Kidney epithelial cell (primary cell): ENCODE measurements around the gene RNF217. TPM values are rescaled to one million over a fixed set of nuclear protein-coding genes. Genes with fewer than 3 reads are reported as not detected.

Source experiments
- DNase-seq: peaks from one replicate; pipeline ENCODE4 v3.0.0-alpha.2; 2010; ENCODE audit warnings: low read depth
- H3K27me3 ChIP-seq: 2 replicates; pipeline ENCODE4 v1.6.0; 2011; ENCODE audit warnings: low read length; ENCODE audit not compliant: control insufficient read depth, insufficient read depth
- H3K36me3 ChIP-seq: 2 replicates; pipeline ENCODE4 v1.5.1; 2011; ENCODE audit warnings: low read length; ENCODE audit not compliant: control insufficient read depth, insufficient read depth
- H3K4me3 ChIP-seq: 2 replicates; pipeline ENCODE4 v1.5.1; 2011; ENCODE audit warnings: low read depth, mild to moderate bottlenecking, control low read depth, low read length
- CTCF ChIP-seq: IDR thresholded peaks from 2 replicates; pipeline ENCODE4 v1.5.1; 2011; ENCODE audit warnings: mild to moderate bottlenecking, moderate library complexity, low read length, control low read depth, inconsistent platforms; ENCODE audit not compliant: insufficient read depth, poor library complexity, severe bottlenecking
- total RNA-seq: library from RNA; depleted of rRNA; stranded (reverse); fragments of >200 nt; gene quantifications from 2 replicates; pipeline ENCODE4 v1.2.3, GENCODE V29; 2015

RNF217 gene
- total RNA-seq, 1 donor from 2014 or later = 22.1 TPM

DNA sequence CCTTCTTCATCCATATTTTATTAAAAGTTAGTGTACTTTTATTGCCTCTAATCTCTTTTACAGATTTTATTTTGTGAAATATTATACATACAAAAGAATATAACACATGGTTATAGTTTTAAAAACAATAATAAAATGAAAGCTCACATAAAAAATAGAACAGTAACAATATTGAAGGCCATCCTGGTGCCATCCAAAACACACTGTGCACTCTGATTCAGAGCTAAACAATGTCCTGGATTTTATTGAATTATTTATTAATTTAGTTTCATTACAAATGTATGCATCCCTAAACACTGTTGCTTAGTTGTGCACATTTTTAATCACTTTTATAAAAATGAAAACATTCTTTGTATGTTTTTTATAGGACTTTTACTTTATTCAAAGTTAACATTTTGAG, 32.9 kb downstream of the RNF217 start:
- H3K27me3 ChIP-seq = no peaks in the 10 kb centered on the region
- H3K4me3 ChIP-seq = no peak overlapping the region
- DNase-seq = no peak
- TF ChIP-seq CTCF = no peak
- no peaks in the 10 kb centered on the region for H3K36me3 ChIP-seq

GRCh38 chr6:124995645-124996325, 33.5 kb downstream of the RNF217 start:
- Histone ChIP-seq H3K27me3 (no peaks in the 10 kb centered on the region), H3K4me3 (no peak overlapping the region), H3K36me3 (no peaks in the 10 kb centered on the region)
- TF ChIP-seq CTCF = no peak
- no peak for DNase-seq

GRCh38 chr6:124996411-124996810, 34.2 kb downstream of the RNF217 start:
- no peak for DNase-seq
- H3K27me3 ChIP-seq = no peaks in the 10 kb centered on the region
- H3K4me3 ChIP-seq = no peak overlapping the region

DNA sequence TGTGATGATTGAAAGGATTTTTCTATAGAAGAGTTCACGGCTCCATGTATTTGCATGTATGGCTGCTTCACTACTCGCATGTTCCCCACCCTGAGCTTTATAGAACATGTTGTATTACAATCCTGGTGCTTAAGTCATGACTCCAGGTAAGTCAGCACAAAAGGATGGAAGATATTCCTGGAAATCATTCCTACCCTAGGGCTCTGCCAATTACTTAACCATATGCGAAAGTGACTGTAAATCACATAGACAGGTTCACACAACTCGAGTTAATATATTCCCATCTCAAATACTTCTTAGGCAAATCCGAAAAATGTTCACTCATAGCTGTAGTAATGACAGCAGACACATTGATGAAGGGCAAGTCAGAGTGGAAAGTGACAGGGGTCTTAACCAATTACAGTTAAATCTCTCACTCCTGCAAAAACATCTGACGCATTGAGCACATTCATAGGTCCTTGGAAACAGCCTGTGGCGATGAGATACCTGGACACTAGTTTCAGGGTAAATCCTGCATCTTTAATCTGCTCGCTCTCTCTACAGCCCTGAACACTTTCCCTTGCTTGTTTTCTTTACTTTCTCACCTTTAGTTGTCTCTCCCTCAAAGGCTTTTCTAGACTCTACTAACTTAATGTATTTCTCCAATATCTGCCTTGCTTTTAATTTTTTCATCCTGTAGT, 35.1 kb downstream of the RNF217 start:
- Histone ChIP-seq H3K27me3 (no peaks in the 10 kb centered on the region), H3K4me3 (no peak overlapping the region), H3K36me3 (no peaks in the 10 kb centered on the region)
- no peak for TF ChIP-seq CTCF
- DNase-seq = no peak

More at GRCh38 chr6:124996411-124996810, 34.2 kb downstream of the RNF217 start:
- TF ChIP-seq CTCF = no peak
- no peaks in the 10 kb centered on the region for H3K36me3 ChIP-seq

DNA sequence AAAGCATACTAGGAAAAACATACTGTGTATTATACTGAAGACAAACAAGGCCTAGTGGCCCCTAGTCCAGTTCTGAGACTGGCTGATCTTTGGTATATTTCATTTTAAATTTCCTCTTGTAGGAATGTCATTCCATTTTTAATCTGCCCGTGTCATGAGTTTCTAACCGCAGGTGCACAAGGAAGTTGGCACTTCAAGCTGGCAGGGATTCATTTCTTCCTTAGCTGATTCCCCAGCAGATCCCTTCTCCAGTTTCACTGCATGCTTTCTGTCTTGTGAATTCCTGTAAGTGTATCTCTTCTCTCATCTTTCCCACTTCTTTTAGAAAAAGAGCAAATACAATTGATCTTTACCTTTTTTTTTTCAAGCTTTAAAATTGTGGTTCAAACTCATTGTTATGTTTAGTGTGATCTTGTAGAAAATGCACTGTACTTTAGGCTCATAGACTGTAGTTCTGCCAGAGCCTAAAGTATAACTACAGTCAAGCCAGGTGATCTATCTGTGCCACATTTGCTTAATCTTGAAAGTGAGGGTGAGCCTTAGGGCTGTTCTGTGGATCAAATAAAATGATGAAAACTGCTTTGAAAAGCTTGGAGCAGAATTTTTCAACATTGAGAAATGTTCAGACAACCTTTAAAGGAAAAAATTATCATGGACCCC, 37.0 kb downstream of the RNF217 start:
- Histone ChIP-seq H3K36me3 (no peaks in the 10 kb centered on the region), H3K27me3 (no peaks in the 10 kb centered on the region), H3K4me3 (no peak overlapping the region)
- no peak for DNase-seq
- no peak for TF ChIP-seq CTCF
